Retina (tissue), 1 donor: Measurements from ENCODE around the gene RUNX3.

Experiments used
- DNase-seq: peaks from one replicate; pipeline ENCODE4 v3.0.0-alpha.2; 2016

Gene RUNX3

GRCh38 chr1:24878045-24878444 is 52.0 kb downstream of the RUNX3 start:
- DNase-seq = no peak

GRCh38 chr1:24875991-24876506 is 54.0 kb downstream of the RUNX3 start:
- no peak for DNase-seq

DNA sequence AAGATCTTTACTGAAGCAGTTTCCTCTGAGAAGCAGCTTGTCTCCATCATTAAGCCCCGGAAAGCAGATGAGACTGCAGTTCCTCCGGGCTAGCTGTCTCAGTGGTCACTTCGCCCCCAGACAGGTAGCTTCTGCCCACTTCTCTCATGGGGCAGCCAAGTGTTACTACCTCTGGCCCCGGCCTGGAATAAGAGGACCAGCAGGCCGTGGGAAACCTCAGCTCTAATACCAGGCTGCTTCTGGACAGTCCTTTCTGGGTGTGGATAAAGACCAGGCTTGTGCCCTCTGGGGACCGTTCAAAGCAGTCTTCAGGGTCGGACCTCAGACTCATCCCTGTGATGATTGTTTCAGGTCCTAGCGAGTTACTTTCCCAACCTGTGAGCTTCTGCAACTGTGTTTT is 54.8 kb downstream of the RUNX3 start:
- DNase-seq = no peak

- no peak for DNase-seq
Measured at GRCh38 chr1:24874611-24875234, 55.4 kb downstream of the RUNX3 start.

DNA sequence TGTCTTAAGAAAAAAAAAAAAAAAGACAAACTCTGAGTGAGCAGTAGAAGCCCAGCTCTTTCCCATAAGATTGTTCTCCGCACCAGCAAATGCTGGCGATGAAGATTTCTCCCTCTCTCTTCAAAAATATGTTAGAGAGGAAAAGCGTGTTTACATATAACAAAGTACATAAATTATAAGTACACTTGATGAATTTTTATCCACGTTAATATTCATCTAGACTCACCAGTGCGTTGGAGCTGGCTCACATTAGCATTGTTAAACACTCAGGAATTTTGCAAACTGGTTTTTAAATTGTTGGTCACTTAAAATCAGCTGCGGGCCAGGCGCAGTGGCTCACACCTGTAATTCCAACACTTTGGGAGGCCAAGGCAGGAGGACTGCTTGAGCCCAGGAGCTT is 56.0 kb downstream of the RUNX3 start:
- no peak for DNase-seq

GRCh38 chr1:24873148-24873547 is 56.9 kb downstream of the RUNX3 start:
- DNase-seq = no peak

DNA sequence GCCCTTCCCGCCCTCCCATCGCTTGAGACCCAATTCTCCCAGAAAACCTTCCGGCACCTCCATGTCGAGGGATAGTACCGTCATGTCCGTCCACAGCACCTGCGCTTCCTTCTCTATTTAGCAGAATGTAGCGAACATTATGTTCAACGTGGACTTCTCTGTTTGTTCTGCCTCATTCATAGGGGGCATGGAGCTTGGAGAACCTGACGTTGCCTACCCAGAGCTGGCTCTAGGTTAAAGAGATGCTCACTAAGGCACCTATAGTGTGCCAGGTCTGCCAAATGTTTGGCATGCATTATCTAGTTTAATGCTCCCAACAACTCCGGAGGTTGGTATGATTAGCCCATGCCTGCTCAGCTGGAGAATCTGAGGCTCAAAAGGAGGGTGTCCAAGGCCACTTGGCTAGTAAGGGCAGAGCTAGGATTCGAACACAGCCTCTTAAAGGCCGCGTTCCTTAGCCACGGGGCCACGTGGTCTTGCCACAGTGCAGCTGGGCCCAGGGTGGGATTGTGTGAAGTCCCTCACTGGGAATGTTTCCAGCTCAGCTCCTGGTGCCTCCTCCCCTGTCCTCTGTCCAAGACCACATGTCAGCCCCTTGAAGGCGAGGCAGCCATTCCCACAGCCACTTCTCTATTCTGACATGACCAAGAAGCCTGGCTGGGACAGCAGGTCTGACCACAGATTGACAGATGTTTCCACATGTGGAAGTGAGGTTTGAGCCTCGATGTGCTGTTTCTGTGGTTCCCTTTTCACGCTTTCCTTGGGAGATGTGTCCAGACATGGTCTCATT is 57.8 kb downstream of the RUNX3 start:
- DNase-seq = no peak

DNA sequence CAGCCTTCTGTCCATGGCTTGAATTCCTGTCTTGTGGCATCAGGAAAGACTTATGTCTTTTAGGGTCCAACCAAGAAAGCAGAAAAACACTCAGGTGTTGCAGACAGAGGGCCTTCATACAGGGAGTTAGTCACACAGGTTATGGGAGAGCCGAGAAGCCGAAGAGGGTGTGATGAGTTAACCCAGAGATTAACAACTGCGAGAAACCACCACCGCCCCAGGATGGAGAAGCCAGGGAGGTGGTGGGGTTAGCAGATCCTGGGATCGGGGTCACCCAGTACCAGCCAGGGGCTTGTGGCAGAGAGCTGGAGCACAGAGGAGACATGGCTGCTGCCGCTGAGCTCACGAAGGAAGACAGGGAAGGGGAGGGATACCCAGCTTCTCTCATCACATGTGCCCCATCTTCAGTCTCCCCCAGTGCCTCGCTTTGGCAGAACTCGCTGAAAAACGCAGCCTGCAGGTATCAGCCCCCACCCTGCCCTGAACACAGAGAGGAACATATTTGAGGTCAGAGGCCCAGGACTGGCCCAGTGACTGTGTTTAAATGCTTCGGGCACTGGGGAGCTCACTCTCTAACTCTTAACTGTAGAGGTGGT is 58.7 kb downstream of the RUNX3 start:
- no peak for DNase-seq

- no peak for DNase-seq
Measured at GRCh38 chr1:24870551-24871195, 59.4 kb downstream of the RUNX3 start.

- no peak for DNase-seq
Measured at GRCh38 chr1:24868016-24868875, 61.8 kb downstream of the RUNX3 start.

DNA sequence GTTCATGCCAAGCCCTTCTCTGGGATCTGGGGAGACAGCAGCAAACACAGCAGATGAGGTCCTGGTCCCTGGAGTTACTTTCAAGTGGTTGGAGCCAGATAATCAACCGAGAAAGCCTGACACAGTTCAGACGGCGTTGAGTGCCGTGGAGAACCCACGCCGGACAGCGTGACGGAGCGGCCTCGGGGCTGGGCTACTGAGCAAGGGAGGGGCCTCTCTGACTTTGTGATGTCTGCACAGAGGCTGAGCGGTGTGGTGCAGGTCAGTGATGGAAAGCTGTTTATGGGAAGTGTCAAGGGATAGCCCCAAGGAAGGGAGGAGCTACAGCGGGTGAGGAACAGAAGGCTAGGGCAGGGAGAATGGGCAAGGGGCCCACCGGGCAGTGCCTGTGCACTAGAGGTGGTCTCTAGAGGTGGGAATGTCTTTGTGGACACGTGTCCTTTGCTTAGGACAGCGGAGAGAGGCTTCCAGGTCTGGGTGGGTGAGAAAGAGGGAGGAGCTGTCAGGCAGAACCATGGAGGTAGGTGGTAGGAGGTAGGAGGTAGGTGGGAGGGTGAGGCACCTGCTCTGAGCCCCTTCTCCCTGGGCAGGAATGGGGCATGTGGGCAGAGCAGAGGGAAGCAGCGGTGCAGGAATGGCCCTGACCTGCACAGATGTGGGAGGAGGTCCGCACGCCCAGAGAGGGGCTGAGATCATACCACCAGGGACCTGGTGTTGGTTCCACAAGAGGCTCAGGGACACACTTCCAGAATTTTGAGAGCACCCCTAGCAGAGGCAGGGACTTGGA is 62.8 kb downstream of the RUNX3 start:
- DNase-seq = no peak

DNA sequence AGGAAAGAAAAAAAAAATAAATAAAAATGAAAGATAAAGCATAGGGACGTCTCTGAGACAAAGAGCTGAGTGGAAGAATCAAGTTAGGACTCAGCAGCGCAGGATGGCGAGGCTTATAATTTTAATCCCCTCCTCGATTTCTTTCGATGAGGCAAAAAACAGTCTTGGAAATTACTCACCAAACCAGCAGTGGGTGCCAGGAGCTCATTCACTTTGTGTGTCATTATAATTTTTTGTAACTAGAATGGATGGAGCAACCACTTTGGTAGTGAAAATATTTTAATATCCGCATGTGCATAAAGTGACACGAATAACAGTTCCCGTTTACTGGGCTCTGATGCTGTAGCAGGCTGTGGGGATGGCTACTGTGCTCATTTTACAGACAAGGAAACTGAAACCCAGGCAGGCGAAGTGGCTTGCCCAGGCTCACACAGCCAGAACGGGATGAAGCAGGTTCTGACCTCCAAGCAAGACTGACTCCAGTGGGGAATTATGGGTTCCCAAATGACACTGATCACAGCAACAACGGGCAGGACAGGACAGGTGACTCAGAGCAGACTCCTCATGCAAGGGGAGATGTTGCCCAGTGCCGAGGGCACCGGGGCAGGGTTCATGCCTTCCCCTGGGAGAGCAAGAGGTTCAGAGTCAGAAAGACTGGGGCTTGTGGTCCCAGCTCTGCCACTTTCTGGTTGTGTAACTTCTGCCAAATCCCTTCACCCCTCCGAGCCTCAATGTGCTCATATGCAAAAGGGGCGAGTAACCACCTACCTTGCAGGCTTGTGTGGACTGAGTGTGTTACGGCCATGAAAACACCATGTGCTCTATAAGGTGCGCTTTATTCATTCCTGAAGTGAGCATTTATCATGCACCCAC is 63.6 kb downstream of the RUNX3 start:
- DNase-seq = no peak

- DNase-seq = no peak
Measured at GRCh38 chr1:24865587-24865986, 64.5 kb downstream of the RUNX3 start.

GRCh38 chr1:24865168-24865567 is 64.9 kb downstream of the RUNX3 start:
- DNase-seq = no peak

GRCh38 chr1:24864370-24864777 is 65.7 kb downstream of the RUNX3 start:
- DNase-seq = no peak

DNA sequence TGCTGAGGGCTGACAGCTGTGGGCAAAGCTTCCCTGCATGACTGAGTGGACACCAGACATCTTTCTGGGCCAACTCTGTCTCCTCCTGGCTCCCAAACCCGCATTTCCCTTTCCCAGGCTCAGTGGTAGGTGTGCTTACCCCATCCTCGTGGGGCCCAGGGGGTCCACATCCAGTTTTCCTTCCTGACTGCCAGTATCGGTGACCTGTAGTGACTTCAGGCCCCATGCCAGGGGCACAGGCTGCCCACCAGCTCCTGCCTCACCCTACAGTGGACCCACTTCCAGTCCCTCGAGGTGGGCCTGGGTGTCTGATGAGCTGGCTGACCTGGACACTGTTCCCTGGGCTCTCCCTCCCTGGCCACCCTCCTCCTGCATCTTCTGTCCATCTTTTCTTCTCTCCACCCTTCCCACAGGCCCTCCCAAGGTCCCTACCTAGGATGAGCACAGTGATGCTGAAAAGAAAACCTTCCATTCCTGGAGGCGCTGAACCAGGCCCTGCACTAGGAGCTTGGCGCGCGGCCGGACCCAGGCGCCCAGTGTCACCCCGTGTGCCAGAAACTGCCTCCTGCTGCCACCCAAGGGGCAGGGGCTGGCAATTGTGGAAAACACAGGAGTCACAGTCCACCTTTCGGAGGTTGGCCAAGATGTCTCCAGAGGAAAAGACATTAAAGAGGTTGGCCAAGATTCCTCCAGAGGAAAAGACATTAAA is 67.1 kb downstream of the RUNX3 start:
- no peak for DNase-seq

- DNase-seq = peak; percentile 24
Measured at GRCh38 chr1:24861821-24862727, 68.0 kb downstream of the RUNX3 start.

- no peak for DNase-seq
Measured at GRCh38 chr1:24860841-24861240, 69.2 kb downstream of the RUNX3 start.
